ENCODE measurements around the gene INPP5A. TPM values are rescaled to one million over a fixed set of nuclear protein-coding genes. Genes with fewer than 3 reads are reported as not detected.

The INPP5A gene
- total and polyA plus RNA-seq, 2 donors (not counting 1 experiment from before 2014, with no cell fraction given), result 9.3 to 87.8 TPM

DNA sequence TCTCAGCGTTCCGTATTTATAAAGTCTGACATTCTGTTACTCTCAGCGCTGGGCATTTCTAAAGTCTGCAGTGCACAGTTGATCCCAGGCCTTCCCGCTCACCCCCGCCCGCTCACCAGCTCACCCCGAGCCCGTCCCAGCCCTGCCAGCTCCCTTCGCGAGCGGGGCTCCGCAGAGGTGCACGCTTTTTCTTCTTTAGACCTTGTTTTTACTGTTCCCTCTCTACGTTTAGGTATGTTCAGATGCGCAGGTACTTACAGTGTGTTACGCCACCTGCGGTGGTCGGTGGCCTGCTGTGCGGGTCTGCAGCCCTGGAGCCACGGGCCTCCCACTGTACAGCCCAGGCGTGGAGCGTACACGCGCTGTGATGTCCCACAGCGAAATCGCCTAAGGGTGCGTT, 219.6 kb downstream of the INPP5A start:
- ChIA-PET POLR2A (no interaction called here), CTCF (no interaction called here)
- ATAC-seq (ENCODE audit: low read depth) (no peak), DNase-seq (no peak)
- H3K9me3 Mint-ChIP-seq (ENCODE audit: insufficient read depth), result peaks cover 4% of the 10 kb centered on the region
- H3K9ac ChIP-seq (ENCODE audit: low read length), result no peak overlapping the region
- no peaks in the 10 kb centered on the region for H4K20me1 ChIP-seq (ENCODE audit: control insufficient read depth, insufficient read depth, low read length, poor library complexity, severe bottlenecking)
- H3K27ac ChIP-seq (ENCODE audit: low read length in 2 of 2), result no peak overlapping the region
- H3K4me1 ChIP-seq (ENCODE audit: control insufficient read depth in 2 of 2, insufficient read depth in 2 of 2, low read length in 2 of 2), result no peaks in the 10 kb centered on the region
- WGBS (ENCODE audit: insufficient coverage), result 98% methylated on average over 27 of the region's 27 CpGs
- no peak overlapping the region for H2AFZ ChIP-seq (ENCODE audit: insufficient read depth, low read depth, low read length, poor library complexity, severe bottlenecking)
- peaks cover 0 to 40% (median 0%) of the 10 kb centered on the region in 3 donors for H3K9me3 ChIP-seq (ENCODE audit: control extremely low read depth in 1 of 3, control insufficient read depth in 2 of 3, insufficient read depth in 1 of 3, low read length in 2 of 3)
- H3K4me3 ChIP-seq (ENCODE audit: control extremely low read depth in 1 of 5, extremely low read depth in 1 of 5, insufficient read depth in 1 of 5, low read depth in 2 of 5, low read length in 4 of 5), result no peak overlapping the region
- TF ChIP-seq, protein P1, sequence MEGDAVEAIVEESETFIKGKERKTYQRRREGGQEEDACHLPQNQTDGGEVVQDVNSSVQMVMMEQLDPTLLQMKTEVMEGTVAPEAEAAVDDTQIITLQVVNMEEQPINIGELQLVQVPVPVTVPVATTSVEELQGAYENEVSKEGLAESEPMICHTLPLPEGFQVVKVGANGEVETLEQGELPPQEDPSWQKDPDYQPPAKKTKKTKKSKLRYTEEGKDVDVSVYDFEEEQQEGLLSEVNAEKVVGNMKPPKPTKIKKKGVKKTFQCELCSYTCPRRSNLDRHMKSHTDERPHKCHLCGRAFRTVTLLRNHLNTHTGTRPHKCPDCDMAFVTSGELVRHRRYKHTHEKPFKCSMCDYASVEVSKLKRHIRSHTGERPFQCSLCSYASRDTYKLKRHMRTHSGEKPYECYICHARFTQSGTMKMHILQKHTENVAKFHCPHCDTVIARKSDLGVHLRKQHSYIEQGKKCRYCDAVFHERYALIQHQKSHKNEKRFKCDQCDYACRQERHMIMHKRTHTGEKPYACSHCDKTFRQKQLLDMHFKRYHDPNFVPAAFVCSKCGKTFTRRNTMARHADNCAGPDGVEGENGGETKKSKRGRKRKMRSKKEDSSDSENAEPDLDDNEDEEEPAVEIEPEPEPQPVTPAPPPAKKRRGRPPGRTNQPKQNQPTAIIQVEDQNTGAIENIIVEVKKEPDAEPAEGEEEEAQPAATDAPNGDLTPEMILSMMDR (IDR thresholded peaks at IDR 0.05), result no peak
- TF ChIP-seq EZH2 (IDR thresholded peaks at IDR 0.05; ENCODE audit: borderline replicate concordance, insufficient read depth, low read depth, low read length, poor library complexity, severe bottlenecking), result no peak
- no peak overlapping the region for H3K4me2 ChIP-seq (replicated peaks; ENCODE audit: low read depth, low read length, poor library complexity, severe bottlenecking)
- peaks cover 0 to 48% of the 10 kb centered on the region in 2 experiments for H3K36me3 ChIP-seq (replicated peaks in 1 of 2; ENCODE audit: control extremely low read depth in 1 of 2, control insufficient read depth in 1 of 2, extremely low read depth in 1 of 2, insufficient read depth in 2 of 2, low read length in 1 of 2)
- no peak overlapping the region for H3K4me3 Mint-ChIP-seq
- H3K79me2 ChIP-seq (ENCODE audit: control insufficient read depth, insufficient read depth, low read length), result no peaks in the 10 kb centered on the region
- H3K27me3 Mint-ChIP-seq, result no peaks in the 10 kb centered on the region
- no peaks in the 10 kb centered on the region for H3K27me3 ChIP-seq (replicated peaks in 1 of 4; ENCODE audit: control extremely low read depth in 1 of 4, control insufficient read depth in 3 of 4, insufficient read depth in 4 of 4, low read length in 3 of 4)
- intact Hi-C loops (cut with micrococcal nuclease), result no loop called here
- no peak overlapping the region for H3K27ac Mint-ChIP-seq
- no peaks in the 10 kb centered on the region for H3K4me1 Mint-ChIP-seq

DNA sequence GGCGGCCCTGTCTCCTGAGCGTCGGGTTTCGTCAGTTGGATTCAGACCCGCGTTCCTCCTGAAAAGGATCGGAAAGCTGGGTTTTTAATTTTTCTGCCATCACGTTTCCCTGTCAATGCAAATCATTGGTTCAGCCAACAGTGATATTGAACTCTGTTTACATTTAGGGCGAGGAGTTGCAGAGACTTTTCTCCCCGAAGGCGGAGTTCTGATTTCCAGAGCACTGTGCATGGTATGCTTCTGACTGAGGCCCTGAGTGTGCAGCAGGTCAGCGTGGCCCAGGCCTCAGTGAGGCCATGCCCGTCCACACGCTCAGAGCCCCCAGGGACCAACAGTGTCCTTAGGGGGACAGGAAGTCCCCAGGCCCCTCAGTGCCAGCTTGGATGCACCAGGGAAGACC, 221.3 kb downstream of the INPP5A start:
- TF ChIP-seq, protein P1 (IDR thresholded peaks at IDR 0.05), result no peak
- TF ChIP-seq EZH2 (IDR thresholded peaks at IDR 0.05; ENCODE audit: borderline replicate concordance, insufficient read depth, low read depth, low read length, poor library complexity, severe bottlenecking), result no peak
- Histone ChIP-seq H3K79me2 (ENCODE audit: control insufficient read depth, insufficient read depth, low read length) (no peaks in the 10 kb centered on the region), H3K36me3 (replicated peaks in 1 of 2; ENCODE audit: control extremely low read depth in 1 of 2, control insufficient read depth in 1 of 2, extremely low read depth in 1 of 2, insufficient read depth in 2 of 2, low read length in 1 of 2) (peaks cover 0 to 44% of the 10 kb centered on the region in 2 experiments), H3K27me3 (replicated peaks in 1 of 4; ENCODE audit: control extremely low read depth in 1 of 4, control insufficient read depth in 3 of 4, insufficient read depth in 4 of 4, low read length in 3 of 4) (no peaks in the 10 kb centered on the region), H3K27ac (ENCODE audit: low read length in 2 of 2) (no peak overlapping the region), H2AFZ (ENCODE audit: insufficient read depth, low read depth, low read length, poor library complexity, severe bottlenecking) (no peak overlapping the region), H4K20me1 (ENCODE audit: control insufficient read depth, insufficient read depth, low read length, poor library complexity, severe bottlenecking) (no peaks in the 10 kb centered on the region), H3K4me1 (ENCODE audit: control insufficient read depth in 2 of 2, insufficient read depth in 2 of 2, low read length in 2 of 2) (no peaks in the 10 kb centered on the region), H3K9ac (ENCODE audit: low read length) (no peak overlapping the region), H3K9me3 (ENCODE audit: control extremely low read depth in 1 of 3, control insufficient read depth in 2 of 3, insufficient read depth in 1 of 3, low read length in 2 of 3) (peaks cover 0 to 32% (median 0%) of the 10 kb centered on the region in 3 donors), H3K4me2 (replicated peaks; ENCODE audit: low read depth, low read length, poor library complexity, severe bottlenecking) (no peak overlapping the region), H3K4me3 (ENCODE audit: control extremely low read depth in 1 of 5, extremely low read depth in 1 of 5, insufficient read depth in 1 of 5, low read depth in 2 of 5, low read length in 4 of 5) (no peak overlapping the region)
- H3K4me3 Mint-ChIP-seq, result no peak overlapping the region
- ChIA-PET CTCF (no interaction called here), POLR2A (no interaction called here)
- ATAC-seq (ENCODE audit: low read depth) (no peak), DNase-seq (no peak)
- no peaks in the 10 kb centered on the region for H3K4me1 Mint-ChIP-seq
- intact Hi-C loops (cut with micrococcal nuclease), result no loop called here
- H3K9me3 Mint-ChIP-seq (ENCODE audit: insufficient read depth), result peaks cover 4% of the 10 kb centered on the region
- H3K27me3 Mint-ChIP-seq, result no peaks in the 10 kb centered on the region
- no peak overlapping the region for H3K27ac Mint-ChIP-seq
- 97% methylated on average over 14 of the region's 14 CpGs for WGBS (ENCODE audit: insufficient coverage)
